Activated T-helper 2 cell treated with anti-CD3 and anti-CD28 coated beads, Interferon-gamma antibody, Interleukin-2, Interleukin-4, amounts not matched to agents 10 μg/mL and 5 μg/mL and 100 μg/mL, durations not matched to agents 14 hours and 24 hours and 36 hours (primary cell): ENCODE data around the gene RARB. TPM values are rescaled to one million over a fixed set of nuclear protein-coding genes. Genes with fewer than 3 reads are reported as not detected.

Experiments used
- DNase-seq: peaks from one replicate; pipeline ENCODE4 v3.0.0; 2021; ENCODE audit warnings: low spot score
- H3K27ac Mint-ChIP-seq: one replicate; pipeline ENCODE4 v1.8.0; 2021; ENCODE audit warnings: mixed read lengths
- H3K27me3 Mint-ChIP-seq: one replicate; pipeline ENCODE4 v1.8.0; 2021; ENCODE audit warnings: low read depth, mixed read lengths
- H3K36me3 Mint-ChIP-seq: one replicate; pipeline ENCODE4 v1.8.0; 2021; ENCODE audit warnings: low read depth, mixed read lengths
- H3K4me1 Mint-ChIP-seq: one replicate; pipeline ENCODE4 v1.8.0; 2021; ENCODE audit warnings: low read depth, mixed read lengths
- H3K4me3 Mint-ChIP-seq: one replicate; pipeline ENCODE4 v1.8.0; 2021; ENCODE audit warnings: low read depth, mild to moderate bottlenecking, moderate library complexity, mixed read lengths
- H3K9me3 Mint-ChIP-seq: one replicate; pipeline ENCODE4 v1.8.0; 2021; ENCODE audit warnings: mixed read lengths
- intact Hi-C: fragments of 100-400 bp; cut with micrococcal nuclease; formaldehyde crosslinking; loops from one replicate; pipeline ENCODE4 v1.15.1; 2023
- total RNA-seq: library from RNA; stranded (reverse); gene quantifications from 2 replicates; pipeline ENCODE4 v1.2.3, GENCODE V29; 2022

RARB gene
- total RNA-seq, 1 donor from 2014 or later = not detected

GRCh38 chr3:25511972-25512721, 84.1 kb downstream of the RARB start:
- no peak overlapping the region for H3K4me3 Mint-ChIP-seq
- H3K27ac Mint-ChIP-seq = no peak overlapping the region
- H3K36me3 Mint-ChIP-seq = no peaks in the 10 kb centered on the region
- no peaks in the 10 kb centered on the region for H3K27me3 Mint-ChIP-seq
- no peaks in the 10 kb centered on the region for H3K4me1 Mint-ChIP-seq
- DNase-seq = no peak
- no peaks in the 10 kb centered on the region for H3K9me3 Mint-ChIP-seq
- intact Hi-C loops = no loop called here

- Mint-ChIP-seq H3K9me3 (no peaks in the 10 kb centered on the region), H3K4me3 (no peak overlapping the region), H3K27me3 (no peaks in the 10 kb centered on the region), H3K27ac (no peak overlapping the region), H3K4me1 (no peaks in the 10 kb centered on the region), H3K36me3 (no peaks in the 10 kb centered on the region)
- no peak for DNase-seq
- intact Hi-C loops = no loop called here
Measured at GRCh38 chr3:25513642-25514266, 85.7 kb downstream of the RARB start.

GRCh38 chr3:25515171-25515570, 87.1 kb downstream of the RARB start:
- H3K27ac Mint-ChIP-seq = no peak overlapping the region
- no peak for DNase-seq
- no peak overlapping the region for H3K4me3 Mint-ChIP-seq
- no peaks in the 10 kb centered on the region for H3K36me3 Mint-ChIP-seq
- no peaks in the 10 kb centered on the region for H3K4me1 Mint-ChIP-seq
- H3K27me3 Mint-ChIP-seq = peaks cover 1% of the 10 kb centered on the region
- no peaks in the 10 kb centered on the region for H3K9me3 Mint-ChIP-seq
- intact Hi-C loops = no loop called here

GRCh38 chr3:25520926-25521559, 93.0 kb downstream of the RARB start:
- DNase-seq = no peak
- peaks cover 1% of the 10 kb centered on the region for H3K27me3 Mint-ChIP-seq
- H3K4me3 Mint-ChIP-seq = no peak overlapping the region
- intact Hi-C loops = no loop called here
- H3K36me3 Mint-ChIP-seq = no peaks in the 10 kb centered on the region
- no peaks in the 10 kb centered on the region for H3K4me1 Mint-ChIP-seq
- H3K9me3 Mint-ChIP-seq = no peaks in the 10 kb centered on the region
- H3K27ac Mint-ChIP-seq = no peak overlapping the region

- no peaks in the 10 kb centered on the region for H3K4me1 Mint-ChIP-seq
- H3K27me3 Mint-ChIP-seq = no peaks in the 10 kb centered on the region
- H3K27ac Mint-ChIP-seq = no peak overlapping the region
- no peak for DNase-seq
- no peak overlapping the region for H3K4me3 Mint-ChIP-seq
- intact Hi-C loops = no loop called here
- no peaks in the 10 kb centered on the region for H3K36me3 Mint-ChIP-seq
- peaks cover 3% of the 10 kb centered on the region for H3K9me3 Mint-ChIP-seq
Measured at GRCh38 chr3:25527336-25527735, 99.3 kb downstream of the RARB start.

- Mint-ChIP-seq H3K9me3 (peaks cover 8% of the 10 kb centered on the region), H3K27ac (no peak overlapping the region)
- intact Hi-C loops = no loop called here
Measured at GRCh38 chr3:25527801-25528200, 99.7 kb downstream of the RARB start.

GRCh38 chr3:25531971-25532370, 103.9 kb downstream of the RARB start:
- intact Hi-C loops = no loop called here
- H3K27ac Mint-ChIP-seq = no peak overlapping the region
- no peaks in the 10 kb centered on the region for H3K4me1 Mint-ChIP-seq
- no peaks in the 10 kb centered on the region for H3K36me3 Mint-ChIP-seq
- H3K27me3 Mint-ChIP-seq = no peaks in the 10 kb centered on the region
- DNase-seq = no peak
- H3K4me3 Mint-ChIP-seq = no peak overlapping the region
- H3K9me3 Mint-ChIP-seq = peaks cover 8% of the 10 kb centered on the region

More at GRCh38 chr3:25527801-25528200, 99.7 kb downstream of the RARB start:
- no peaks in the 10 kb centered on the region for H3K4me1 Mint-ChIP-seq
- DNase-seq = no peak
- H3K27me3 Mint-ChIP-seq = no peaks in the 10 kb centered on the region
- H3K4me3 Mint-ChIP-seq = no peak overlapping the region
- H3K36me3 Mint-ChIP-seq = no peaks in the 10 kb centered on the region

GRCh38 chr3:25532431-25533162, 104.5 kb downstream of the RARB start:
- H3K4me1 Mint-ChIP-seq = no peaks in the 10 kb centered on the region
- H3K36me3 Mint-ChIP-seq = no peaks in the 10 kb centered on the region
- H3K27ac Mint-ChIP-seq = no peak overlapping the region
- no peaks in the 10 kb centered on the region for H3K27me3 Mint-ChIP-seq
- peaks cover 8% of the 10 kb centered on the region for H3K9me3 Mint-ChIP-seq
- no peak overlapping the region for H3K4me3 Mint-ChIP-seq
- intact Hi-C loops = no loop called here
- no peak for DNase-seq

GRCh38 chr3:25533399-25533798, 105.3 kb downstream of the RARB start:
- Mint-ChIP-seq H3K36me3 (no peaks in the 10 kb centered on the region), H3K27ac (no peak overlapping the region), H3K27me3 (no peaks in the 10 kb centered on the region), H3K4me3 (no peak overlapping the region), H3K9me3 (peaks cover 8% of the 10 kb centered on the region), H3K4me1 (no peaks in the 10 kb centered on the region)
- intact Hi-C loops = no loop called here
- no peak for DNase-seq

- H3K27me3 Mint-ChIP-seq = no peaks in the 10 kb centered on the region
- H3K27ac Mint-ChIP-seq = no peak overlapping the region
- no peaks in the 10 kb centered on the region for H3K4me1 Mint-ChIP-seq
- no peak overlapping the region for H3K4me3 Mint-ChIP-seq
- intact Hi-C loops = no loop called here
- DNase-seq = no peak
- peaks cover 8% of the 10 kb centered on the region for H3K9me3 Mint-ChIP-seq
- no peaks in the 10 kb centered on the region for H3K36me3 Mint-ChIP-seq
Measured at GRCh38 chr3:25534007-25534406, 105.9 kb downstream of the RARB start.

GRCh38 chr3:25536521-25537391, 108.7 kb downstream of the RARB start:
- intact Hi-C loops = no loop called here
- Mint-ChIP-seq H3K27me3 (no peaks in the 10 kb centered on the region), H3K36me3 (no peaks in the 10 kb centered on the region), H3K9me3 (peaks cover 8% of the 10 kb centered on the region), H3K4me3 (no peak overlapping the region), H3K27ac (no peak overlapping the region), H3K4me1 (no peaks in the 10 kb centered on the region)
- DNase-seq = no peak

- Mint-ChIP-seq H3K27ac (no peak overlapping the region), H3K4me1 (no peaks in the 10 kb centered on the region), H3K36me3 (no peaks in the 10 kb centered on the region), H3K9me3 (peaks cover 3% of the 10 kb centered on the region), H3K27me3 (no peaks in the 10 kb centered on the region), H3K4me3 (no peak overlapping the region)
- intact Hi-C loops = no loop called here
- no peak for DNase-seq
Measured at GRCh38 chr3:25537516-25537915, 109.5 kb downstream of the RARB start.
